Psoas muscle (tissue), 8 donors: Measurements from ENCODE around the gene FAM118A. TPM values are rescaled to one million over a fixed set of nuclear protein-coding genes. Genes with fewer than 3 reads are reported as not detected.

Experiments used
- ATAC-seq, 4 donors: fragments of 200-7000 bp; cut with Tn5 transposase; one replicate each; pipeline ENCODE4 v1.9.1; 2020; ENCODE audit warnings: moderate library complexity in 3 of 4, mild to moderate bottlenecking in 2 of 4
- DNase-seq, 2 donors: peaks; one replicate each; pipeline ENCODE4 v3.0.0-alpha.2; 2020
- H3K27ac ChIP-seq: fragments of 200-600 bp; one replicate; pipeline ENCODE4 v1.8.0; 2022
- H3K27me3 ChIP-seq, 3 donors: fragments of 200-600 bp in 1 of 3; one replicate each; pipeline versions ENCODE4 v1.6.1 to v1.8.0; 2013 to 2022; ENCODE audit warnings: low read length in 2 of 3, mild to moderate bottlenecking in 2 of 3, moderate library complexity in 1 of 3; ENCODE audit not compliant: insufficient read depth in 3 of 3
- H3K36me3 ChIP-seq, 2 donors: fragments of 200-600 bp in 1 of 2; one replicate each; pipeline versions ENCODE4 v1.6.1 to v1.8.0; 2013 to 2022; ENCODE audit warnings: low read depth in 1 of 2, mild to moderate bottlenecking in 1 of 2, moderate library complexity in 1 of 2; ENCODE audit not compliant: insufficient read depth in 1 of 2
- H3K4me1 ChIP-seq: fragments of 200-600 bp; one replicate; pipeline ENCODE4 v1.8.0; 2022
- H3K4me3 ChIP-seq: fragments of 200-600 bp; one replicate; pipeline ENCODE4 v1.8.0; 2022; ENCODE audit warnings: mild to moderate bottlenecking
- H3K9me3 ChIP-seq: fragments of 200-600 bp; one replicate; pipeline ENCODE4 v1.8.0; 2022
- CTCF ChIP-seq: fragments of 200-600 bp; IDR thresholded peaks from one replicate; pipeline ENCODE4 v1.8.0; 2022; ENCODE audit warnings: antibody characterized with exemption
- WGBS, 3 donors: extraction: QIAGEN DNeasy Blood & Tissue Kit; methylation state at CpG; one replicate each; pipeline versions ENCODE4 v1.1.6 to v1.1.7; 2013; 5-methylcytosine and 5-hydroxymethylcytosine counted together
- intact Hi-C, 2 donors: fragments of 100-400 bp; cut with DNase I; formaldehyde crosslinking; loops; one replicate each; pipeline versions ENCODE4 v1.11.0 to v1.14.2; 2022
- polyA plus RNA-seq, 3 donors: library from polyadenylated mRNA; stranded (reverse); fragments of 200-250 nt; gene quantifications; one replicate each; pipeline ENCODE4 v1.2.3, GENCODE V29; 2013
- total RNA-seq, 4 donors: library from RNA; stranded (reverse); fragmentation: NEBNext Ultra II Directional in 2 of 4; extraction: Animal tissue kit (Norgen Biotek cat#: 25700) in 2 of 4; gene quantifications; one replicate each; pipeline versions ENCODE4 v1.2.1 to v1.2.4, GENCODE V29; 2021 to 2023
- donor health status: healthy with polysubstance abuse.
- donor health status: DM: no; HTN: no; CAD: no; lungs with moderate emphysema.
- donor health status: Bipolar disorder and iron deficiency.
- donor health status: healthy.
- donor health status: DM: yes; HTN: yes; CAD: no.
- donor health status: DM: no; HTN: no; CAD: no.
- donor health status: DM: no; HTN: no; CAD: no.
- donor health status: DM: yes; HTN: yes; CAD: no.

FAM118A gene
- total and polyA plus RNA-seq, 7 donors = 5.8 to 25.5 (median 16.1) TPM

- Histone ChIP-seq H3K27me3 (no peaks in the 10 kb centered on the region), H3K4me3 (no peak overlapping the region), H3K27ac (no peak overlapping the region), H3K9me3 (no peaks in the 10 kb centered on the region), H3K36me3 (no peaks in the 10 kb centered on the region), H3K4me1 (no peaks in the 10 kb centered on the region)
- no peak for ATAC-seq
- DNase-seq = no peak
- 72 to 80% (median 75%) methylated on average over 8 of the region's 8 CpGs for WGBS, 3 donors
- TF ChIP-seq CTCF = no peak
- intact Hi-C loops = no loop called here
Observed at GRCh38 chr22:45302751-45303150, 7.0 kb upstream of the FAM118A start.

- no peak for TF ChIP-seq CTCF
- no peaks in the 10 kb centered on the region for H3K27me3 ChIP-seq
- no peaks in the 10 kb centered on the region for H3K9me3 ChIP-seq
- WGBS, 3 donors = 76 to 84% (median 79%) methylated on average over 7 of the region's 7 CpGs
- intact Hi-C loops = no loop called here
- H3K4me1 ChIP-seq = no peaks in the 10 kb centered on the region
- DNase-seq (no peak), ATAC-seq (no peak)
- no peak overlapping the region for H3K4me3 ChIP-seq
- H3K27ac ChIP-seq = no peak overlapping the region
- no peaks in the 10 kb centered on the region for H3K36me3 ChIP-seq
Observed at GRCh38 chr22:45303181-45303580, 6.6 kb upstream of the FAM118A start.

GRCh38 chr22:45304971-45305370 lies 4.8 kb upstream of the FAM118A start:
- 88 to 92% (median 90%) methylated on average over 6 of the region's 6 CpGs for WGBS, 3 donors
- DNase-seq (no peak), ATAC-seq (no peak)
- no peak overlapping the region for H3K27ac ChIP-seq
- intact Hi-C loops = no loop called here
- H3K36me3 ChIP-seq = no peaks in the 10 kb centered on the region
- H3K4me3 ChIP-seq = no peak overlapping the region
- H3K9me3 ChIP-seq = no peaks in the 10 kb centered on the region
- TF ChIP-seq CTCF = no peak
- H3K27me3 ChIP-seq = no peaks in the 10 kb centered on the region
- no peaks in the 10 kb centered on the region for H3K4me1 ChIP-seq

GRCh38 chr22:45305456-45306075 lies 4.2 kb upstream of the FAM118A start:
- WGBS, 3 donors = 75 to 81% (median 78%) methylated on average over 6 of the region's 6 CpGs
- Histone ChIP-seq H3K4me1 (no peaks in the 10 kb centered on the region), H3K27me3 (no peaks in the 10 kb centered on the region), H3K9me3 (no peaks in the 10 kb centered on the region), H3K36me3 (no peaks in the 10 kb centered on the region), H3K27ac (no peak overlapping the region), H3K4me3 (no peak overlapping the region)
- ATAC-seq (no peak), DNase-seq (no peak)
- TF ChIP-seq CTCF = no peak
- intact Hi-C loops = no loop called here

GRCh38 chr22:45306139-45306538 lies 3.6 kb upstream of the FAM118A start:
- 89 to 93% (median 89%) methylated on average over 9 of the region's 9 CpGs for WGBS, 3 donors
- Histone ChIP-seq H3K36me3 (no peaks in the 10 kb centered on the region), H3K27ac (no peak overlapping the region), H3K9me3 (no peaks in the 10 kb centered on the region), H3K27me3 (no peaks in the 10 kb centered on the region), H3K4me3 (no peak overlapping the region), H3K4me1 (peaks cover 4% of the 10 kb centered on the region)
- DNase-seq = no peak
- ATAC-seq = no peak
- intact Hi-C loops = no loop called here
- TF ChIP-seq CTCF = no peak
